ENCODE results near the gene C2CD4C.
"Not testable (repeated sequence)": the region's sequence is repeated elsewhere in the genome, so short reads cannot be mapped to it uniquely, and the experiment has no call there.

- not testable (repeated sequence) for TF ChIP-seq CTCF (IDR thresholded peaks at IDR 0.05; ENCODE audit: low read depth, low read length); EZH2phosphoT487 (IDR thresholded peaks at IDR 0.05; ENCODE audit: low read depth)
These were observed 18.7 kb upstream of the C2CD4C start for GRCh38 chr19:427675-428074.

Data from OCI-LY3 (cell line).